Stimulated activated CD8-positive, alpha-beta memory T cell treated with anti-CD3 and anti-CD28 coated beads, Interleukin-7, amount 100 ng/mL, for 4 hours (primary cell): ENCODE measurements around the gene CTRB2.

ENCODE experiments used
- DNase-seq, 2 donors: peaks; one replicate each; pipeline ENCODE4 v3.0.0-alpha.2; 2020; ENCODE audit warnings: low read depth in 2 of 2

Gene CTRB2

GRCh38 chr16:75175074-75175473, 31.9 kb downstream of the CTRB2 start:
- no peak for DNase-seq

GRCh38 chr16:75172578-75172977, 34.4 kb downstream of the CTRB2 start:
- DNase-seq: no peak

GRCh38 chr16:75169899-75170405, 37.0 kb downstream of the CTRB2 start:
- no peak for DNase-seq

GRCh38 chr16:75160386-75160785, 46.6 kb downstream of the CTRB2 start:
- no peak for DNase-seq
